Fibroblast of lung (primary cell): ENCODE measurements around the gene SUSD1.

Experiments
- EZH2 ChIP-seq: IDR thresholded peaks from 2 replicates; pipeline ENCODE4 v1.5.1; 2012; ENCODE audit warnings: low read length, control low read depth, mild to moderate bottlenecking; ENCODE audit errors: missing control alignments
- TF ChIP-seq, protein P1 (sequence below), 2 donors: IDR thresholded peaks in 1 of 2; conservative IDR thresholded peaks in 1 of 2; 1 replicate in 1 of 2; 2 replicates in 1 of 2; pipeline ENCODE4 v1.5.1; 2011 to 2012; ENCODE audit warnings: low read length in 2 of 2, control low read depth in 1 of 2, inconsistent platforms in 1 of 2, low read depth in 1 of 2, mild to moderate bottlenecking in 1 of 2

DNA sequence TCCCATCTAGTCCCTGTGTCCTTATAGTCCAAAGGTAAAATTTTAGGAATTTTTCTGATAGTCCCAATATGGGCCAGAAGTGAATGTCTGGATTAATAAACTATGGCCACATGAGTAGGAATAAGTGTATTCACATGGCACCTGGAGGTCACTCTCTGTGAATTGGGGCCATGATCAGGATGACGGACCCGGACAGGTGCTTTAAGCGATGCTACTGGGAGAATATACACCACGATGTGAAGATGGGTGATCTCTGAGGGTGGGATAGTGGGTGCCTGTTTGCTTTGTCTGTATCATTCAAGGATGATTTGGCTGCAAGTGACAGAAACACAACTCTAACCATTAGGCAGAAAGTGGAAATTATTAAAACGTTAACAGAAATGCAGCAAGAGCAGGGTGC, 177.3 kb downstream of the SUSD1 start:
- TF ChIP-seq, protein P1, sequence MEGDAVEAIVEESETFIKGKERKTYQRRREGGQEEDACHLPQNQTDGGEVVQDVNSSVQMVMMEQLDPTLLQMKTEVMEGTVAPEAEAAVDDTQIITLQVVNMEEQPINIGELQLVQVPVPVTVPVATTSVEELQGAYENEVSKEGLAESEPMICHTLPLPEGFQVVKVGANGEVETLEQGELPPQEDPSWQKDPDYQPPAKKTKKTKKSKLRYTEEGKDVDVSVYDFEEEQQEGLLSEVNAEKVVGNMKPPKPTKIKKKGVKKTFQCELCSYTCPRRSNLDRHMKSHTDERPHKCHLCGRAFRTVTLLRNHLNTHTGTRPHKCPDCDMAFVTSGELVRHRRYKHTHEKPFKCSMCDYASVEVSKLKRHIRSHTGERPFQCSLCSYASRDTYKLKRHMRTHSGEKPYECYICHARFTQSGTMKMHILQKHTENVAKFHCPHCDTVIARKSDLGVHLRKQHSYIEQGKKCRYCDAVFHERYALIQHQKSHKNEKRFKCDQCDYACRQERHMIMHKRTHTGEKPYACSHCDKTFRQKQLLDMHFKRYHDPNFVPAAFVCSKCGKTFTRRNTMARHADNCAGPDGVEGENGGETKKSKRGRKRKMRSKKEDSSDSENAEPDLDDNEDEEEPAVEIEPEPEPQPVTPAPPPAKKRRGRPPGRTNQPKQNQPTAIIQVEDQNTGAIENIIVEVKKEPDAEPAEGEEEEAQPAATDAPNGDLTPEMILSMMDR (conservative IDR thresholded peaks at IDR 0.05 in 1 of 2, IDR thresholded peaks at IDR 0.05 in 1 of 2; ENCODE audit: low read depth in 1 of 2, low read length in 2 of 2), result no peak
- TF ChIP-seq EZH2, result no peak
